Parathyroid adenoma (tissue), 2 donors: ENCODE data around the gene SLC4A1.

Experiments
- H2AFZ ChIP-seq: fragments of 300-600 bp; sonication (generic); one replicate; pipeline ENCODE4 v1.7.0; 2017; ENCODE audit warnings: antibody characterized with exemption, mild to moderate bottlenecking
- H3K27ac ChIP-seq: fragments of 300-600 bp; sonication (generic); one replicate; pipeline ENCODE4 v1.7.0; 2017
- H3K27me3 ChIP-seq: fragments of 300-600 bp; sonication (generic); one replicate; pipeline ENCODE4 v1.7.0; 2017; ENCODE audit warnings: low read length; ENCODE audit not compliant: control insufficient read depth, insufficient read depth
- H3K36me3 ChIP-seq: fragments of 300-600 bp; sonication (generic); one replicate; pipeline ENCODE4 v1.7.0; 2017; ENCODE audit warnings: low read length; ENCODE audit not compliant: control insufficient read depth, insufficient read depth
- H3K4me1 ChIP-seq: fragments of 300-600 bp; sonication (generic); one replicate; pipeline ENCODE4 v1.7.0; 2017; ENCODE audit warnings: control low read depth
- H3K4me2 ChIP-seq: fragments of 300-600 bp; sonication (generic); one replicate; pipeline ENCODE4 v1.7.0; 2017; ENCODE audit warnings: low read length
- H3K4me3 ChIP-seq: fragments of 300-600 bp; sonication (generic); one replicate; pipeline ENCODE4 v1.7.0; 2017; ENCODE audit warnings: low read depth, low read length
- H3K79me2 ChIP-seq: fragments of 300-600 bp; sonication (generic); one replicate; pipeline ENCODE4 v1.7.0; 2017; ENCODE audit warnings: control low read depth
- H3K9ac ChIP-seq: fragments of 300-600 bp; sonication (generic); one replicate; pipeline ENCODE4 v1.7.0; 2017; ENCODE audit warnings: mild to moderate bottlenecking
- H3K9me3 ChIP-seq: fragments of 300-600 bp; sonication (generic); one replicate; pipeline ENCODE4 v1.7.0; 2017; ENCODE audit warnings: low read length; ENCODE audit not compliant: control insufficient read depth
- CTCF ChIP-seq: fragments of 300-600 bp; sonication (generic); IDR thresholded peaks from one replicate; pipeline ENCODE4 v1.7.0; 2017; ENCODE audit warnings: antibody characterized with exemption, mild to moderate bottlenecking
- donor health status: primary hyperparathyroidism.

The SLC4A1 gene

GRCh38 chr17:44267818-44268490 is at the start of gene SLC4A1:
TSS of gene SLC4A1 (minus strand) at chr17:44268135. CDS start at chr17:44262866, 5,269 bp downstream.
- H3K9ac ChIP-seq = no peak within 1 kb of the TSS
- no peak within 1 kb of the TSS for H3K27ac ChIP-seq
- H3K36me3 ChIP-seq = no peaks in the 10 kb centered on the region
- H3K9me3 ChIP-seq = no peaks in the 10 kb centered on the region
- no peak for TF ChIP-seq CTCF
- no peaks in the 10 kb centered on the region for H3K79me2 ChIP-seq
- no peak within 1 kb of the TSS for H3K4me2 ChIP-seq
- H3K27me3 ChIP-seq = no peaks in the 10 kb centered on the region
- H3K4me1 ChIP-seq = no peaks in the 10 kb centered on the region
- no peak within 1 kb of the TSS for H2AFZ ChIP-seq
- no peak within 1 kb of the TSS for H3K4me3 ChIP-seq

GRCh38 chr17:44317545-44317944 is 49.6 kb upstream of the SLC4A1 start:
- Histone ChIP-seq H2AFZ (no peak overlapping the region), H3K4me2 (no peak overlapping the region), H3K79me2 (no peaks in the 10 kb centered on the region), H3K4me1 (peaks cover 6% of the 10 kb centered on the region), H3K27ac (no peak overlapping the region), H3K36me3 (no peaks in the 10 kb centered on the region), H3K4me3 (no peak overlapping the region), H3K9me3 (no peaks in the 10 kb centered on the region), H3K27me3 (no peaks in the 10 kb centered on the region), H3K9ac (no peak overlapping the region)
- no peak for TF ChIP-seq CTCF

DNA sequence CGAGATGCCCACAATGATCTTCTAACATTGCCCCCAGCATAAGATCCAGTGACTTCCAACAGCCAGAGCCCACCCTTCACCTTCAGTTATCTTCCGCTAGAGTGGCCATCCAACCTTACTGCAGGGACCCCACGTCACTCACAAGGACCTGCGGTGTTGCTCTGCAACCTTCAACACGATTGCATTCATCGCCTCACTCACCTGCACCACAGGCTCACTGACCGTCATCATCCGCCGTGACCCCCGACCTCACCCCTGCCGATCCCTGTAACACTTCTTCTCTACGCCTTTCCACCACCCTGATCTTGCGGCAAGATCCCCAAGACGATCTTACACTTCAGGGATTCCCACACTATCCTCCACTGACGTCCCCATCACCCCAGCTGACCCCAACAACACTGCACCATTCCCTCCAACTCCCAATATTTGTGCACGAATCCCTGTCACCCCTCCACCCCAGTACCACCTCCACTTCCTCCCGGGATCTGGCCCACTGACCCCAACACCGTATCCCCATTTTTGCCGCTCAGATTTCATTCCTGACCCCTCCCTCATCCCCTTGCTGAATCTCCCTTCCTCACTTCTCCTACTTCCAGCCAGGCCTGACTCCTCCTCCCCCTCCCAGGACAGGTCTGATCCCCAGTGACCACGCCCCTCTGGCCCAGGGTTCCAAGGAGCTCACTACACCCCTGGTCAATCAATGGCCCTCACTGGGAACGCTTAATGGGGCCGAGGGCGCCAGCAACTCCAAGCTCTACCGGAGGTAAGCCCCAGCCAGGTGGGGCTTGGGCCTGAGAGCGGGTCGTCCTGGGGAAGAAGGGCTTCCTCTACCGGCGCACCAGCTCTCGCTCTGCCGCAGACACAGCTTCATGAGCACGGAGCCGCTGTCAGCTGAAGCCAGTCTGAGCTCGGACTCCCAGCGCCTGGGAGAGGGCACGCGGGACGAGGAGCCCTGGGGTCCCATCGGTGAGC is 48.1 kb upstream of the SLC4A1 start:
- Histone ChIP-seq H3K4me3 (peak overlapping the region; percentile 34), H3K9me3 (no peaks in the 10 kb centered on the region), H3K4me2 (peak overlapping the region; percentile 72), H2AFZ (no peak overlapping the region), H3K27ac (peak overlapping the region; percentile 5), H3K9ac (no peak overlapping the region), H3K4me1 (peaks cover 6% of the 10 kb centered on the region), H3K79me2 (no peaks in the 10 kb centered on the region), H3K36me3 (no peaks in the 10 kb centered on the region), H3K27me3 (no peaks in the 10 kb centered on the region)
- no peak for TF ChIP-seq CTCF

- Histone ChIP-seq H2AFZ (no peak overlapping the region), H3K27me3 (no peaks in the 10 kb centered on the region), H3K36me3 (no peaks in the 10 kb centered on the region), H3K9ac (no peak overlapping the region), H3K27ac (peak overlapping the region; percentile 65), H3K4me1 (peaks cover 8% of the 10 kb centered on the region), H3K79me2 (no peaks in the 10 kb centered on the region), H3K9me3 (no peaks in the 10 kb centered on the region), H3K4me2 (peak overlapping the region; percentile 77), H3K4me3 (peak overlapping the region; percentile 37)
- TF ChIP-seq CTCF = no peak
Observed at GRCh38 chr17:44314869-44315661, 47.1 kb upstream of the SLC4A1 start.
